Neuron (in vitro differentiated cells): Measurements from ENCODE around the gene RAB40C.

Experiments
- H2AFZ ChIP-seq: one replicate; pipeline ENCODE4 v1.6.1; 2013; ENCODE audit warnings: low read depth, mild to moderate bottlenecking, inconsistent platforms, low read length, moderate library complexity
- H3K27me3 ChIP-seq: one replicate; pipeline ENCODE4 v1.6.1; 2013; ENCODE audit warnings: low read length; ENCODE audit not compliant: insufficient read depth
- H3K36me3 ChIP-seq: one replicate; pipeline ENCODE4 v1.6.1; 2013; ENCODE audit warnings: low read length; ENCODE audit not compliant: insufficient read depth
- H3K4me1 ChIP-seq: one replicate; pipeline ENCODE4 v1.6.1; 2013; ENCODE audit warnings: low read length; ENCODE audit not compliant: insufficient read depth
- H3K4me3 ChIP-seq: 2 replicates; pipeline ENCODE4 v1.5.1; 2013; ENCODE audit warnings: mild to moderate bottlenecking, low read length, moderate library complexity
- H3K9me3 ChIP-seq: one replicate; pipeline ENCODE4 v1.6.1; 2013; ENCODE audit warnings: low read length

Gene RAB40C

GRCh38 chr16:574021-574760 lies 15.7 kb upstream of the RAB40C start:
- Histone ChIP-seq H3K36me3 (peaks cover 26% of the 10 kb centered on the region), H2AFZ (no peak overlapping the region), H3K4me3 (no peak overlapping the region), H3K9me3 (no peaks in the 10 kb centered on the region), H3K4me1 (peaks cover 12% of the 10 kb centered on the region), H3K27me3 (no peaks in the 10 kb centered on the region)

DNA sequence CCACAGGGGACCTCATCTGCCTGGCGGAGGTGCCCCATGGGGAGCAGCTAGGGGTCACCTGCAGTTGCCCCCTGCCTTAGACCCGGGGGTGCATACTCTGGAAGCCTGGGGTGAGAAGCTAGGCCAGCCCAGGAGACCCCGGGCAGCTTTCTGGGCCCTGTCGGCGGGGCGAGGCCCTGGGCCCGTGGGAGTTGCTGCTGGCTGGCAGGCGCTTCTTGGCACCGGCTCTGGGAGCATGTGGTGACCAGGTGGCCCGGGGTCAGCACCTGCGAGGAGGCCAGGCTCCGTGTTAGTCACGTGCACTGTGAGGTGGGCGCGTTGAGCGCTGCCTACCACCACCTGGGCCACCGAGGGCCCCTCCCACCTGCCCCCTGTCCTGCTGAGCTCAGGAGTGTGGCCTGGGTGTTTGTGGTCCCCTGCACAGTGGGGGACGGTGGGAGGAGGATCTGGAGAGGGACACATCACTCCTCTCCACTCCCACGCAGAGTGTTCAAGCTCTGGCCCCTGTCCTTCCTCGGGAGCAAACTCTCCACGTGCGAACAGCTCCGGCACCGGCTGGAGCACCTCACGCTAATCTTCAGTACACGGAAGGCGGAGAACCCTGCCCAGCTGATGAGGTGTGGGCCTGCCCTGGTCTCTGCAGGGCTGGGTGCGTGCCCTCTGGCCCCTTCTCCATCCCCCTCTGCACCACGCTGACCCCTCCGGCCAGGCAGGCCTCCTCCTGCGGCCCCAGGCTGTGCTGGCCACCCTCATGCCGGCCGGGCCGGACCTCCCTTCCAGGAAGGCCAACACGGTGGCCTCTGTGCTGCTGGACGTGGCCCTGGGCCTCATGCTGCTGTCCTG lies 14.3 kb upstream of the RAB40C start:
- peaks cover 10% of the 10 kb centered on the region for H3K4me1 ChIP-seq

GRCh38 chr16:576197-576822 lies 13.6 kb upstream of the RAB40C start:
- Histone ChIP-seq H3K36me3 (peaks cover 34% of the 10 kb centered on the region), H3K4me1 (peaks cover 3% of the 10 kb centered on the region)

More for the DNA sequence above, 14.3 kb upstream of the RAB40C start:
- Histone ChIP-seq H3K9me3 (no peaks in the 10 kb centered on the region), H3K27me3 (no peaks in the 10 kb centered on the region), H3K4me3 (no peak overlapping the region), H3K36me3 (peaks cover 27% of the 10 kb centered on the region), H2AFZ (no peak overlapping the region)

GRCh38 chr16:576823-577201 lies 13.1 kb upstream of the RAB40C start:
- H3K4me3 ChIP-seq: no peak overlapping the region
- no peak overlapping the region for H2AFZ ChIP-seq
- H3K27me3 ChIP-seq: no peaks in the 10 kb centered on the region
- peaks cover 34% of the 10 kb centered on the region for H3K36me3 ChIP-seq
- H3K9me3 ChIP-seq: no peaks in the 10 kb centered on the region
- peaks cover 3% of the 10 kb centered on the region for H3K4me1 ChIP-seq

More at GRCh38 chr16:576197-576822, 13.6 kb upstream of the RAB40C start:
- no peaks in the 10 kb centered on the region for H3K9me3 ChIP-seq
- H2AFZ ChIP-seq: no peak overlapping the region
- H3K4me3 ChIP-seq: no peak overlapping the region
- H3K27me3 ChIP-seq: no peaks in the 10 kb centered on the region

- Histone ChIP-seq H3K4me1 (peaks cover 3% of the 10 kb centered on the region), H2AFZ (no peak overlapping the region), H3K27me3 (no peaks in the 10 kb centered on the region), H3K9me3 (no peaks in the 10 kb centered on the region), H3K4me3 (no peak overlapping the region), H3K36me3 (peaks cover 35% of the 10 kb centered on the region)
Observed at GRCh38 chr16:577796-578195, 12.1 kb upstream of the RAB40C start.

DNA sequence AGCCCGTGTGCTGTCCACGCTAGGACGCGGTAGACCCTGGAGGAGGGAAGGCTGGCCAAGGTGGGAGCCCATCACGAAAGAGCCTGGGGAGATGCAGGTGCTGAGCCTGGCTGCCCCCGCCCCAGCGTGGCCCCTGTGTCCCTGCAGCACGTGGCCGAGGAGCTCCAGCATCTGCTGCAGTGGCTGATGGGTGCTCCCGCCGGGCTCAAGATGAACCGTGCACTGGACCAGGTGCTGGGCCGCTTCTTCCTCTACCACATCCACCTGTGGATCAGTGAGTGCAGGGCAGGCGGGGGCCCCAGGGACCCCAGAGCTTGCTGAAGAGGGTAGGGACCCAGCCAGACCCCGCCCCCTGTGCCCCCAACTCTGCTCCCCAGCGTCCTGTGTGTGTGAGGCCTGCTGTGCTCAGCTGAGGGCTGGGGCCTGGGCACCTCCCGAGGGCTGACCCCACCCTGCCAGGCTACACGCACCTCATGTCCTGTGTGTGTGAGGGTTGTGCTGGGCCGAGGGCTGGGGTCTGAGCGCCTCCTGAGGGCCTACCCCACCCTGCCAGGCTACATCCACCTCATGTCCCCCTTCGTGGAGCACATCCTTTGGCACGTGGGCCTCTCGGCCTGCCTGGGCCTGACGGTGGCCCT lies 11.5 kb upstream of the RAB40C start:
- Histone ChIP-seq H3K4me1 (peaks cover 3% of the 10 kb centered on the region), H3K36me3 (peaks cover 37% of the 10 kb centered on the region), H3K27me3 (no peaks in the 10 kb centered on the region), H2AFZ (no peak overlapping the region), H3K9me3 (no peaks in the 10 kb centered on the region), H3K4me3 (no peak overlapping the region)

GRCh38 chr16:578870-579405 lies 10.9 kb upstream of the RAB40C start:
- H3K36me3 ChIP-seq: peaks cover 36% of the 10 kb centered on the region
- H3K4me3 ChIP-seq: no peak overlapping the region
- no peaks in the 10 kb centered on the region for H3K27me3 ChIP-seq
- no peak overlapping the region for H2AFZ ChIP-seq
- no peaks in the 10 kb centered on the region for H3K9me3 ChIP-seq
- peaks cover 5% of the 10 kb centered on the region for H3K4me1 ChIP-seq

- Histone ChIP-seq H3K4me1 (peaks cover 5% of the 10 kb centered on the region), H3K27me3 (no peaks in the 10 kb centered on the region), H2AFZ (no peak overlapping the region), H3K4me3 (no peak overlapping the region), H3K36me3 (peaks cover 22% of the 10 kb centered on the region), H3K9me3 (no peaks in the 10 kb centered on the region)
Observed at GRCh38 chr16:580141-580945, 9.5 kb upstream of the RAB40C start.

GRCh38 chr16:580946-581498 lies 8.8 kb upstream of the RAB40C start:
- Histone ChIP-seq H3K36me3 (peaks cover 17% of the 10 kb centered on the region), H3K4me1 (peaks cover 5% of the 10 kb centered on the region), H3K4me3 (no peak overlapping the region), H2AFZ (no peak overlapping the region), H3K9me3 (no peaks in the 10 kb centered on the region), H3K27me3 (no peaks in the 10 kb centered on the region)

- Histone ChIP-seq H3K27me3 (no peaks in the 10 kb centered on the region), H2AFZ (no peak overlapping the region), H3K4me1 (peaks cover 2% of the 10 kb centered on the region), H3K9me3 (no peaks in the 10 kb centered on the region), H3K4me3 (no peak overlapping the region), H3K36me3 (peaks cover 16% of the 10 kb centered on the region)
Observed at GRCh38 chr16:582218-582613, 7.7 kb upstream of the RAB40C start.

DNA sequence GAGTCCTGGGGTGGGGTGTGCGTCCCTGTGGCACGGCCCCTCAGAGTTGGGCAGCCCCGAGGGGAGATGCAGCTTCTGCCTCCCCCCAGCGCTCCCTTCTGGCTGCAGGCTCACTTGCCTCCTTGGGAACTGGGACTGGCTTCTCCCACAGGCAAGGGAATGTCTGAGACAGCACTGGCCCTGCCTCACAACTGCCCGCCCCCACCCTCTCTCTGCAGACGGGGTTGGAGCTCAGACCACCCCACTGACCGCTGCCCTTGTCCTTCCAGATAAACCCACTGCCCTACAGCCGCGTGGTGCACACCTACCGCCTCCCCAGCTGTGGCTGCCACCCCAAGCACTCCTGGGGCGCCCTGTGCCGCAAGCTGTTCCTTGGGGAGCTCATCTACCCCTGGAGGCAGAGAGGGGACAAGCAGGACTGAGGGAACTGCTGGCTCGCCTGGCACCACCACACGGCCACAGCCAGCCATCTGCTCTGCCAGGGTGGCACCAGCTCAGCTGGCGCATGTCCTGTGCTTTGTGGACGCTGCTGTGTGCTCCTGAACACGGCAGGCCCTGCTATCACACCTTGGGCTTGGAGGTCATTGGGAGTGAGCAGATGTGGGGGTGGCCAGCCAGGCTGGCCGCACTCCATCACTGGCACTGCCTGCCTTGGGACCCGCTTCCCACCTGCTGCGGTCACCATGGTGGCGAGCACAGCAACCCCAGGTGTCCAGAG lies 7.1 kb upstream of the RAB40C start:
- no peaks in the 10 kb centered on the region for H3K27me3 ChIP-seq
- no peaks in the 10 kb centered on the region for H3K9me3 ChIP-seq
- peaks cover 14% of the 10 kb centered on the region for H3K36me3 ChIP-seq
- no peak overlapping the region for H2AFZ ChIP-seq
- H3K4me1 ChIP-seq: peaks cover 7% of the 10 kb centered on the region
- H3K4me3 ChIP-seq: no peak overlapping the region
